Frontal cortex (tissue), 4 donors: ENCODE data around the gene SLC6A8. TPM values are rescaled to one million over a fixed set of nuclear protein-coding genes. Genes with fewer than 3 reads are reported as not detected.
"Not testable (repeated sequence)": the region's sequence is repeated elsewhere in the genome, so short reads cannot be mapped to it uniquely, and the experiment has no call there.

Source experiments
- DNase-seq, 2 donors: peaks; one replicate each; pipeline ENCODE4 v3.0.0; 2012; ENCODE audit warnings: low spot score in 2 of 2
- FAIRE-seq: peaks from 2 replicates; lab custom pipeline; 2012; peaks lifted over from hg19 to GRCh38; lab: Jason Lieb, UNC
- total RNA-seq: library from RNA; depleted of rRNA; stranded (reverse); fragments of >200 nt; gene quantifications from one replicate; pipeline ENCODE4 v1.2.3, GENCODE V29; 2014
- donor health status: control.
- donor health status: control.
- donor health status: control.

The SLC6A8 gene
- total RNA-seq, 1 donor from 2014 or later, result 12.2 TPM

- DNase-seq (no peak), FAIRE-seq (no peak)
Measured at GRCh38 chrX:153701706-153702105, 14.0 kb downstream of the SLC6A8 start.

GRCh38 chrX:153702336-153703035 is 14.8 kb downstream of the SLC6A8 start:
- FAIRE-seq, result no peak

GRCh38 chrX:153703036-153703370 is 15.3 kb downstream of the SLC6A8 start:
- FAIRE-seq, result no peak
- DNase-seq, result no peak

More at GRCh38 chrX:153702336-153703035, 14.8 kb downstream of the SLC6A8 start:
- DNase-seq, result no peak

GRCh38 chrX:153704021-153704526 is 16.3 kb downstream of the SLC6A8 start:
- no peak for FAIRE-seq

GRCh38 chrX:153704631-153705402 is 17.1 kb downstream of the SLC6A8 start:
- not testable (repeated sequence) for FAIRE-seq, DNase-seq

More at GRCh38 chrX:153704021-153704526, 16.3 kb downstream of the SLC6A8 start:
- no peak for DNase-seq

GRCh38 chrX:153705403-153706060 is 17.8 kb downstream of the SLC6A8 start:
- not testable (repeated sequence) for DNase-seq, FAIRE-seq

GRCh38 chrX:153706799-153707198 is 19.1 kb downstream of the SLC6A8 start:
- FAIRE-seq (no peak), DNase-seq (no peak)

- DNase-seq (no peak), FAIRE-seq (no peak)
Measured at GRCh38 chrX:153707406-153707805, 19.7 kb downstream of the SLC6A8 start.

- FAIRE-seq, result no peak
Measured at GRCh38 chrX:153708415-153708814, 20.7 kb downstream of the SLC6A8 start.

GRCh38 chrX:153709726-153710674 is 22.3 kb downstream of the SLC6A8 start:
- no peak for FAIRE-seq
- no peak for DNase-seq

More at GRCh38 chrX:153708415-153708814, 20.7 kb downstream of the SLC6A8 start:
- DNase-seq, result peak; percentile 58 to 62

GRCh38 chrX:153714256-153714655 is 26.5 kb downstream of the SLC6A8 start:
- DNase-seq, result no peak
- no peak for FAIRE-seq

- FAIRE-seq (no peak), DNase-seq (no peak)
Measured at GRCh38 chrX:153717445-153717844, 29.7 kb downstream of the SLC6A8 start.

- FAIRE-seq, result no peak
Measured at GRCh38 chrX:153719238-153719637, 31.5 kb downstream of the SLC6A8 start.

GRCh38 chrX:153719701-153720100 is 32.0 kb downstream of the SLC6A8 start:
- FAIRE-seq (no peak), DNase-seq (no peak)

More at GRCh38 chrX:153719238-153719637, 31.5 kb downstream of the SLC6A8 start:
- DNase-seq, result no peak

- DNase-seq (no peak), FAIRE-seq (no peak)
Measured at GRCh38 chrX:153722704-153723350, 35.1 kb downstream of the SLC6A8 start.

GRCh38 chrX:153723351-153724251 is 35.9 kb downstream of the SLC6A8 start:
- no peak for DNase-seq
- no peak for FAIRE-seq

GRCh38 chrX:153724252-153725038 is 36.7 kb downstream of the SLC6A8 start, which contains the start of the genes ABCD1 and BCAP31:
Gene ABCD1, plus strand, starts transcription at chrX:153724856. Its CDS starts 411 bp downstream, at chrX:153725267.
Gene BCAP31, minus strand, starts transcription at chrX:153724387. Its CDS starts 1,143 bp downstream, at chrX:153723244.
- FAIRE-seq (no peak), DNase-seq (peak; percentile 90 to 94)
